ENCODE measurements around the gene DYSF.
"Not testable (repeated sequence)": the region's sequence is repeated elsewhere in the genome, so short reads cannot be mapped to it uniquely, and the experiment has no call there.

GRCh38 chr2:71491551-71491950 is 38.2 kb downstream of the DYSF start:
- TF ChIP-seq, protein P1, sequence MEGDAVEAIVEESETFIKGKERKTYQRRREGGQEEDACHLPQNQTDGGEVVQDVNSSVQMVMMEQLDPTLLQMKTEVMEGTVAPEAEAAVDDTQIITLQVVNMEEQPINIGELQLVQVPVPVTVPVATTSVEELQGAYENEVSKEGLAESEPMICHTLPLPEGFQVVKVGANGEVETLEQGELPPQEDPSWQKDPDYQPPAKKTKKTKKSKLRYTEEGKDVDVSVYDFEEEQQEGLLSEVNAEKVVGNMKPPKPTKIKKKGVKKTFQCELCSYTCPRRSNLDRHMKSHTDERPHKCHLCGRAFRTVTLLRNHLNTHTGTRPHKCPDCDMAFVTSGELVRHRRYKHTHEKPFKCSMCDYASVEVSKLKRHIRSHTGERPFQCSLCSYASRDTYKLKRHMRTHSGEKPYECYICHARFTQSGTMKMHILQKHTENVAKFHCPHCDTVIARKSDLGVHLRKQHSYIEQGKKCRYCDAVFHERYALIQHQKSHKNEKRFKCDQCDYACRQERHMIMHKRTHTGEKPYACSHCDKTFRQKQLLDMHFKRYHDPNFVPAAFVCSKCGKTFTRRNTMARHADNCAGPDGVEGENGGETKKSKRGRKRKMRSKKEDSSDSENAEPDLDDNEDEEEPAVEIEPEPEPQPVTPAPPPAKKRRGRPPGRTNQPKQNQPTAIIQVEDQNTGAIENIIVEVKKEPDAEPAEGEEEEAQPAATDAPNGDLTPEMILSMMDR (IDR thresholded peaks at IDR 0.05; ENCODE audit: poor library complexity, severe bottlenecking) = not testable (repeated sequence)
- TF ChIP-seq TAF1 (IDR thresholded peaks at IDR 0.05; ENCODE audit: low read depth); RAD21 (conservative IDR thresholded peaks at IDR 0.05); EZH2 (IDR thresholded peaks at IDR 0.05; ENCODE audit: borderline replicate concordance, insufficient read depth, low read length, poor library complexity, severe bottlenecking); EP300 (conservative IDR thresholded peaks at IDR 0.05; ENCODE audit: poor library complexity, severe bottlenecking): not testable (repeated sequence)
- TF ChIP-seq, protein P2, sequence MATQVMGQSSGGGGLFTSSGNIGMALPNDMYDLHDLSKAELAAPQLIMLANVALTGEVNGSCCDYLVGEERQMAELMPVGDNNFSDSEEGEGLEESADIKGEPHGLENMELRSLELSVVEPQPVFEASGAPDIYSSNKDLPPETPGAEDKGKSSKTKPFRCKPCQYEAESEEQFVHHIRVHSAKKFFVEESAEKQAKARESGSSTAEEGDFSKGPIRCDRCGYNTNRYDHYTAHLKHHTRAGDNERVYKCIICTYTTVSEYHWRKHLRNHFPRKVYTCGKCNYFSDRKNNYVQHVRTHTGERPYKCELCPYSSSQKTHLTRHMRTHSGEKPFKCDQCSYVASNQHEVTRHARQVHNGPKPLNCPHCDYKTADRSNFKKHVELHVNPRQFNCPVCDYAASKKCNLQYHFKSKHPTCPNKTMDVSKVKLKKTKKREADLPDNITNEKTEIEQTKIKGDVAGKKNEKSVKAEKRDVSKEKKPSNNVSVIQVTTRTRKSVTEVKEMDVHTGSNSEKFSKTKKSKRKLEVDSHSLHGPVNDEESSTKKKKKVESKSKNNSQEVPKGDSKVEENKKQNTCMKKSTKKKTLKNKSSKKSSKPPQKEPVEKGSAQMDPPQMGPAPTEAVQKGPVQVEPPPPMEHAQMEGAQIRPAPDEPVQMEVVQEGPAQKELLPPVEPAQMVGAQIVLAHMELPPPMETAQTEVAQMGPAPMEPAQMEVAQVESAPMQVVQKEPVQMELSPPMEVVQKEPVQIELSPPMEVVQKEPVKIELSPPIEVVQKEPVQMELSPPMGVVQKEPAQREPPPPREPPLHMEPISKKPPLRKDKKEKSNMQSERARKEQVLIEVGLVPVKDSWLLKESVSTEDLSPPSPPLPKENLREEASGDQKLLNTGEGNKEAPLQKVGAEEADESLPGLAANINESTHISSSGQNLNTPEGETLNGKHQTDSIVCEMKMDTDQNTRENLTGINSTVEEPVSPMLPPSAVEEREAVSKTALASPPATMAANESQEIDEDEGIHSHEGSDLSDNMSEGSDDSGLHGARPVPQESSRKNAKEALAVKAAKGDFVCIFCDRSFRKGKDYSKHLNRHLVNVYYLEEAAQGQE (IDR thresholded peaks at IDR 0.05; ENCODE audit: borderline replicate concordance) = not testable (repeated sequence)

Measured in neural cell (in vitro differentiated cells).